Liver (tissue), 9 donors: ENCODE results near the gene C21orf58. TPM values are rescaled to one million over a fixed set of nuclear protein-coding genes. Genes with fewer than 3 reads are reported as not detected.

ENCODE experiments used
- DNase-seq: peaks from one replicate; pipeline ENCODE4 v3.0.0-alpha.2; 2017; ENCODE audit warnings: low spot score
- H3K27ac ChIP-seq, 2 donors: one replicate each; pipeline ENCODE4 v1.7.0; 2013; ENCODE audit warnings: inconsistent platforms in 2 of 2, low read length in 2 of 2, control low read depth in 1 of 2, low read depth in 1 of 2, mild to moderate bottlenecking in 1 of 2
- H3K27me3 ChIP-seq, 4 donors: one replicate each; pipeline versions ENCODE4 v1.6.1 to v1.7.0; 2013; ENCODE audit warnings: low read length in 3 of 4, inconsistent platforms in 1 of 4, mild to moderate bottlenecking in 1 of 4, moderate library complexity in 1 of 4; ENCODE audit not compliant: control insufficient read depth in 4 of 4, insufficient read depth in 4 of 4
- H3K36me3 ChIP-seq, 4 donors: one replicate each; pipeline versions ENCODE4 v1.6.1 to v1.7.0; 2013; ENCODE audit warnings: low read length in 3 of 4, mild to moderate bottlenecking in 3 of 4, low read depth in 1 of 4, moderate library complexity in 1 of 4; ENCODE audit not compliant: control insufficient read depth in 4 of 4, insufficient read depth in 3 of 4
- H3K4me1 ChIP-seq, 4 donors: one replicate each; pipeline versions ENCODE4 v1.6.1 to v1.7.0; 2013; ENCODE audit warnings: low read length in 3 of 4, mild to moderate bottlenecking in 3 of 4, moderate library complexity in 1 of 4; ENCODE audit not compliant: control insufficient read depth in 4 of 4, insufficient read depth in 4 of 4
- H3K4me3 ChIP-seq, 3 donors: one replicate each; pipeline versions ENCODE4 v1.6.1 to v1.7.0; 2013; ENCODE audit warnings: low read length in 3 of 3, control low read depth in 1 of 3, low read depth in 1 of 3, mild to moderate bottlenecking in 1 of 3
- H3K9ac ChIP-seq, 2 donors: one replicate each; pipeline ENCODE4 v1.7.0; 2013; ENCODE audit warnings: low read length in 2 of 2, mild to moderate bottlenecking in 2 of 2, moderate library complexity in 2 of 2, control low read depth in 1 of 2, low read depth in 1 of 2
- H3K9me3 ChIP-seq, 4 donors: one replicate each; pipeline versions ENCODE4 v1.6.1 to v1.7.0; 2013; ENCODE audit warnings: low read length in 3 of 4; ENCODE audit not compliant: control insufficient read depth in 4 of 4
- EGR1 ChIP-seq, 2 donors: IDR thresholded peaks; 2 replicates each; pipeline ENCODE4 v1.6.1; 2016 to 2018; ENCODE audit warnings: antibody characterized with exemption in 2 of 2, low read depth in 2 of 2
- FOXA1 ChIP-seq: IDR thresholded peaks from 2 replicates; pipeline ENCODE4 v1.6.1; 2016; ENCODE audit warnings: antibody characterized with exemption
- GABPA ChIP-seq, 2 donors: IDR thresholded peaks in 1 of 2; conservative IDR thresholded peaks in 1 of 2; 2 replicates each; pipeline ENCODE4 v1.6.1; 2016; ENCODE audit warnings: antibody characterized with exemption in 2 of 2, mild to moderate bottlenecking in 1 of 2, moderate library complexity in 1 of 2
- HNF4A ChIP-seq, 2 donors: conservative IDR thresholded peaks; 2 replicates each; pipeline ENCODE4 v1.6.1; 2016; ENCODE audit warnings: antibody characterized with exemption in 2 of 2, mild to moderate bottlenecking in 2 of 2
- HNF4G ChIP-seq: IDR thresholded peaks from 2 replicates; pipeline ENCODE4 v1.6.1; 2016; ENCODE audit warnings: antibody characterized with exemption
- JUND ChIP-seq, 2 donors: IDR thresholded peaks; 2 replicates each; pipeline ENCODE4 v1.6.1; 2016; ENCODE audit warnings: antibody characterized with exemption in 2 of 2
- NR2F2 ChIP-seq: IDR thresholded peaks from 2 replicates; pipeline ENCODE4 v1.6.1; 2016; ENCODE audit warnings: antibody characterized with exemption
- RAD21 ChIP-seq, 2 donors: IDR thresholded peaks; 2 replicates each; pipeline ENCODE4 v1.6.1; 2016; ENCODE audit warnings: antibody characterized with exemption in 2 of 2, mild to moderate bottlenecking in 2 of 2
- RXRA ChIP-seq, 2 donors: IDR thresholded peaks; 2 replicates each; pipeline ENCODE4 v1.6.1; 2017 to 2018; ENCODE audit warnings: antibody characterized with exemption in 2 of 2, mild to moderate bottlenecking in 1 of 2
- TAF1 ChIP-seq: conservative IDR thresholded peaks from 2 replicates; pipeline ENCODE4 v1.6.1; 2016; ENCODE audit warnings: antibody characterized with exemption, mild to moderate bottlenecking
- YY1 ChIP-seq: IDR thresholded peaks from 2 replicates; pipeline ENCODE4 v1.6.1; 2016; ENCODE audit warnings: antibody characterized with exemption, mild to moderate bottlenecking
- WGBS: extraction: QIAGEN DNeasy Blood & Tissue Kit; methylation state at CpG from one replicate; pipeline ENCODE4 v1.1.7; 2013; 5-methylcytosine and 5-hydroxymethylcytosine counted together
- polyA plus RNA-seq, 2 donors: library from polyadenylated mRNA; stranded (reverse) in 1 of 2; unstranded in 1 of 2; fragments of 200-250 nt in 1 of 2; fragments of >200 nt in 1 of 2; fragmentation: Nextera tagmentation in 1 of 2; extraction: Ambion mirVana in 1 of 2; gene quantifications; one replicate each; pipeline versions ENCODE4 v1.2.1 to v1.2.3, GENCODE V29; 2013 to 2015
- total RNA-seq, 2 donors: library from RNA; depleted of rRNA; stranded (reverse); fragments of >200 nt; gene quantifications; one replicate each; pipeline ENCODE4 v1.2.3, GENCODE V29; 2014
- TF ChIP-seq, protein P1 (sequence below): IDR thresholded peaks from 2 replicates; pipeline ENCODE4 v1.6.1; 2016; ENCODE audit warnings: antibody characterized with exemption
- TF ChIP-seq, protein P2 (sequence below): fragments of 150-350 bp; IDR thresholded peaks from 2 replicates; pipeline ENCODE4 v1.5.1; 2017; ENCODE audit warnings: improper control_type of control experiment, low read depth, low read length; ENCODE audit not compliant: missing input control
- TF ChIP-seq, protein P3 (sequence below): IDR thresholded peaks from 2 replicates; pipeline ENCODE4 v1.6.1; 2016; ENCODE audit warnings: antibody characterized with exemption
- TF ChIP-seq, protein P4 (sequence below): IDR thresholded peaks from 2 replicates; pipeline ENCODE4 v1.6.1; 2016; ENCODE audit warnings: antibody characterized with exemption, mild to moderate bottlenecking
- TF ChIP-seq, protein P5 (sequence below): IDR thresholded peaks from 2 replicates; pipeline ENCODE4 v1.6.1; 2016; ENCODE audit warnings: antibody characterized with exemption
- donor health status: healthy.
- donor health status: healthy.
- donor health status: healthy.
- donor health status: healthy.
- donor health status: healthy.

The C21orf58 gene
- total and polyA plus RNA-seq, 4 donors: 0.59 to 17.7 (median 0.68) TPM

DNA sequence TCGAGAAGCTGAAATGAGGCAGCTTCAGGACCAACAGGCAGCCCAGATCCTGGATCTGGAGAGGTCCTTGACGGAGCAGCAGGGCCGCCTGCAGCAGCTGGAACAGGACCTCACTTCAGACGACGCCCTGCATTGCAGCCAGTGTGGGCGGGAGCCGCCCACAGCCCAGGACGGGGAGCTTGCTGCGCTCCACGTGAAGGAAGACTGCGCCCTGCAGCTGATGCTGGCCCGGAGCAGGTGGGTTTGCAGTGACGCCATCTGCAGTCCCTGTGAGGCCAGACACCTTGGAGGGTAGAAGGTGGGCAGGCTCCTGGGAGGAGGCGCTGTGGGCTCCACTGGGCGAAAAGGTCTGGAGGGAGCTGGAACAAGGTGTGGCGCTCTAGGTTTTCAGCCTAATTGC is 40.0 kb upstream of the C21orf58 start (continued):
- TF ChIP-seq YY1: no peak

DNA sequence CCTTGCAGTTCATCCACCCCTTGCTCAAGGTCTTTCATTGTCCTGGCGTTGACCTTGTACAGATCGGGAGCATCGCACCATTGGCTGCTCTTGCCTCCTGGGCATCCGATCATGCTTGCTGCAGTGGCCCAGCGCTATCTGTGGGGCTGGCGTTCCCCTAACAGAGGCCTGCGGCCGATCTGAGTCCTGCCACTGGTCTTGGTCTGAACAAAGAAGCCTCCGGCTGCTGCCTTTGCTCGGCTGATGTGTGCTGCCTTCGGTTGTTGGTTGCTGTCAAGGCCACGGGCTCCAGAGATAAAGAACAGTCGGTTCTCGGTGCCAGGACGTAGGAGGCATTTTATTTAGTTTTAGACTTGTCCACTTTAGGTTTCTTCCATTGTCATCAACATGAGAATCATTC is 39.3 kb upstream of the C21orf58 start:
- no peaks in the 10 kb centered on the region for H3K9me3 ChIP-seq
- H3K27ac ChIP-seq: no peak overlapping the region
- no peak for TF ChIP-seq HNF4G
- TF ChIP-seq EGR1 (IDR thresholded peaks at IDR 0.05; ENCODE audit: low read depth in 2 of 2): no peak
- TF ChIP-seq JUND (IDR thresholded peaks at IDR 0.05): no peak
- no peak for TF ChIP-seq GABPA (IDR thresholded peaks at IDR 0.05 in 1 of 2, conservative IDR thresholded peaks at IDR 0.05 in 1 of 2)
- TF ChIP-seq YY1: no peak
- no peak for TF ChIP-seq RAD21 (IDR thresholded peaks at IDR 0.05)
- TF ChIP-seq NR2F2: no peak
- TF ChIP-seq HNF4A (conservative IDR thresholded peaks at IDR 0.05): no peak
- TF ChIP-seq, protein P1, sequence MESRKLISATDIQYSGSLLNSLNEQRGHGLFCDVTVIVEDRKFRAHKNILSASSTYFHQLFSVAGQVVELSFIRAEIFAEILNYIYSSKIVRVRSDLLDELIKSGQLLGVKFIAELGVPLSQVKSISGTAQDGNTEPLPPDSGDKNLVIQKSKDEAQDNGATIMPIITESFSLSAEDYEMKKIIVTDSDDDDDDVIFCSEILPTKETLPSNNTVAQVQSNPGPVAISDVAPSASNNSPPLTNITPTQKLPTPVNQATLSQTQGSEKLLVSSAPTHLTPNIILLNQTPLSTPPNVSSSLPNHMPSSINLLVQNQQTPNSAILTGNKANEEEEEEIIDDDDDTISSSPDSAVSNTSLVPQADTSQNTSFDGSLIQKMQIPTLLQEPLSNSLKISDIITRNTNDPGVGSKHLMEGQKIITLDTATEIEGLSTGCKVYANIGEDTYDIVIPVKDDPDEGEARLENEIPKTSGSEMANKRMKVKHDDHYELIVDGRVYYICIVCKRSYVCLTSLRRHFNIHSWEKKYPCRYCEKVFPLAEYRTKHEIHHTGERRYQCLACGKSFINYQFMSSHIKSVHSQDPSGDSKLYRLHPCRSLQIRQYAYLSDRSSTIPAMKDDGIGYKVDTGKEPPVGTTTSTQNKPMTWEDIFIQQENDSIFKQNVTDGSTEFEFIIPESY: no peak
- TF ChIP-seq RXRA (IDR thresholded peaks at IDR 0.05): no peak
- TF ChIP-seq FOXA1: no peak
- TF ChIP-seq, protein P2, sequence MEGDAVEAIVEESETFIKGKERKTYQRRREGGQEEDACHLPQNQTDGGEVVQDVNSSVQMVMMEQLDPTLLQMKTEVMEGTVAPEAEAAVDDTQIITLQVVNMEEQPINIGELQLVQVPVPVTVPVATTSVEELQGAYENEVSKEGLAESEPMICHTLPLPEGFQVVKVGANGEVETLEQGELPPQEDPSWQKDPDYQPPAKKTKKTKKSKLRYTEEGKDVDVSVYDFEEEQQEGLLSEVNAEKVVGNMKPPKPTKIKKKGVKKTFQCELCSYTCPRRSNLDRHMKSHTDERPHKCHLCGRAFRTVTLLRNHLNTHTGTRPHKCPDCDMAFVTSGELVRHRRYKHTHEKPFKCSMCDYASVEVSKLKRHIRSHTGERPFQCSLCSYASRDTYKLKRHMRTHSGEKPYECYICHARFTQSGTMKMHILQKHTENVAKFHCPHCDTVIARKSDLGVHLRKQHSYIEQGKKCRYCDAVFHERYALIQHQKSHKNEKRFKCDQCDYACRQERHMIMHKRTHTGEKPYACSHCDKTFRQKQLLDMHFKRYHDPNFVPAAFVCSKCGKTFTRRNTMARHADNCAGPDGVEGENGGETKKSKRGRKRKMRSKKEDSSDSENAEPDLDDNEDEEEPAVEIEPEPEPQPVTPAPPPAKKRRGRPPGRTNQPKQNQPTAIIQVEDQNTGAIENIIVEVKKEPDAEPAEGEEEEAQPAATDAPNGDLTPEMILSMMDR: no peak
- TF ChIP-seq TAF1: no peak
- TF ChIP-seq, protein P3, sequence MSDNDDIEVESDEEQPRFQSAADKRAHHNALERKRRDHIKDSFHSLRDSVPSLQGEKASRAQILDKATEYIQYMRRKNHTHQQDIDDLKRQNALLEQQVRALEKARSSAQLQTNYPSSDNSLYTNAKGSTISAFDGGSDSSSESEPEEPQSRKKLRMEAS: no peak
- TF ChIP-seq, protein P4, sequence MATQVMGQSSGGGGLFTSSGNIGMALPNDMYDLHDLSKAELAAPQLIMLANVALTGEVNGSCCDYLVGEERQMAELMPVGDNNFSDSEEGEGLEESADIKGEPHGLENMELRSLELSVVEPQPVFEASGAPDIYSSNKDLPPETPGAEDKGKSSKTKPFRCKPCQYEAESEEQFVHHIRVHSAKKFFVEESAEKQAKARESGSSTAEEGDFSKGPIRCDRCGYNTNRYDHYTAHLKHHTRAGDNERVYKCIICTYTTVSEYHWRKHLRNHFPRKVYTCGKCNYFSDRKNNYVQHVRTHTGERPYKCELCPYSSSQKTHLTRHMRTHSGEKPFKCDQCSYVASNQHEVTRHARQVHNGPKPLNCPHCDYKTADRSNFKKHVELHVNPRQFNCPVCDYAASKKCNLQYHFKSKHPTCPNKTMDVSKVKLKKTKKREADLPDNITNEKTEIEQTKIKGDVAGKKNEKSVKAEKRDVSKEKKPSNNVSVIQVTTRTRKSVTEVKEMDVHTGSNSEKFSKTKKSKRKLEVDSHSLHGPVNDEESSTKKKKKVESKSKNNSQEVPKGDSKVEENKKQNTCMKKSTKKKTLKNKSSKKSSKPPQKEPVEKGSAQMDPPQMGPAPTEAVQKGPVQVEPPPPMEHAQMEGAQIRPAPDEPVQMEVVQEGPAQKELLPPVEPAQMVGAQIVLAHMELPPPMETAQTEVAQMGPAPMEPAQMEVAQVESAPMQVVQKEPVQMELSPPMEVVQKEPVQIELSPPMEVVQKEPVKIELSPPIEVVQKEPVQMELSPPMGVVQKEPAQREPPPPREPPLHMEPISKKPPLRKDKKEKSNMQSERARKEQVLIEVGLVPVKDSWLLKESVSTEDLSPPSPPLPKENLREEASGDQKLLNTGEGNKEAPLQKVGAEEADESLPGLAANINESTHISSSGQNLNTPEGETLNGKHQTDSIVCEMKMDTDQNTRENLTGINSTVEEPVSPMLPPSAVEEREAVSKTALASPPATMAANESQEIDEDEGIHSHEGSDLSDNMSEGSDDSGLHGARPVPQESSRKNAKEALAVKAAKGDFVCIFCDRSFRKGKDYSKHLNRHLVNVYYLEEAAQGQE: no peak
- TF ChIP-seq, protein P5, sequence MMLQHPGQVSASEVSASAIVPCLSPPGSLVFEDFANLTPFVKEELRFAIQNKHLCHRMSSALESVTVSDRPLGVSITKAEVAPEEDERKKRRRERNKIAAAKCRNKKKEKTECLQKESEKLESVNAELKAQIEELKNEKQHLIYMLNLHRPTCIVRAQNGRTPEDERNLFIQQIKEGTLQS: no peak
- no peaks in the 10 kb centered on the region for H3K4me1 ChIP-seq
- no peak overlapping the region for H3K9ac ChIP-seq
- H3K27me3 ChIP-seq: no peaks in the 10 kb centered on the region
- peaks cover 8 to 54% (median 29%) of the 10 kb centered on the region in 4 donors for H3K36me3 ChIP-seq
- 91% methylated on average over 15 of the region's 15 CpGs for WGBS
- no peak overlapping the region for H3K4me3 ChIP-seq
- DNase-seq: no peak
